Stomach (tissue), 4 donors: ENCODE data around the gene ITK.

Experiments
- CTCF ChIP-seq, 7 experiments: fragments of 450-650 bp in 4 of 7; fragments of 200-600 bp in 3 of 7; sonication (generic) in 3 of 7; IDR thresholded peaks; one replicate each; pipeline ENCODE4 v1.5.1; 2016 to 2019; ENCODE audit warnings: antibody characterized with exemption in 7 of 7, control low read depth in 2 of 7, mild to moderate bottlenecking in 1 of 7
- EP300 ChIP-seq: sonication (generic); formaldehyde crosslinking; IDR thresholded peaks from one replicate; pipeline ENCODE4 v1.6.1; 2017; ENCODE audit warnings: antibody characterized with exemption
- POLR2A ChIP-seq, 4 donors: fragments of 450-650 bp; IDR thresholded peaks; one replicate each; pipeline ENCODE4 v1.6.1; 2016; ENCODE audit warnings: antibody characterized with exemption in 4 of 4, control low read depth in 2 of 4, mild to moderate bottlenecking in 1 of 4, moderate library complexity in 1 of 4

DNA sequence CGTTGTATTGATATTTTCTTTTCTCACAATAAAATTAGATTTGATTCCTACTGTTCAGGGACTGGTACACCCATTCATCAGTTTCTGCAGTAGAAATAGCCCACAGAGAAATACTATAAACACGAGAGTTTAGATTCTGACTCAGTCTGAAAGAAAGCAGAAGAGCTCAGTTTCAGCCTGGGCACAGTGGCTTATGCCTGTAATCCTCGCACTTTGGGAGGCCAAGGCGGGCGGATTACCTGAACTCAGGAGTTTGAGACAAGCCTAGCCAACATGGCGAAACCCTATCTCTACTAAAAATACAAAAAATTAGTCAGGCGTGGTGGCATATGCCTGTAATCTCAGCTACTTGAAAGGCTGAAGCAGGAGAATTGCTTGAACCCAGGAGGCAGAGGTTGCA, 8.6 kb downstream of the ITK start:
- TF ChIP-seq CTCF (IDR thresholded peaks at IDR 0.05), result no peak
- no peak for TF ChIP-seq POLR2A (IDR thresholded peaks at IDR 0.05)
- TF ChIP-seq EP300, result no peak
